T-helper 1 cell treated with Interleukin-12 subunit alpha and Interleukin-12 subunit beta and Interleukin-4 antibody, amounts not matched to agents 30 μg/mL and 1 μg/mL, for 36 hours (primary cell): ENCODE data around the gene SAA1.

Source experiments
- H3K27ac Mint-ChIP-seq: one replicate; pipeline ENCODE4 v1.8.0; 2021; ENCODE audit warnings: mild to moderate bottlenecking, mixed read lengths
- H3K27me3 Mint-ChIP-seq: one replicate; pipeline ENCODE4 v1.8.0; 2021; ENCODE audit warnings: low read depth, mixed read lengths
- H3K36me3 Mint-ChIP-seq: one replicate; pipeline ENCODE4 v1.8.0; 2021; ENCODE audit warnings: low read depth, mixed read lengths
- H3K4me1 Mint-ChIP-seq: one replicate; pipeline ENCODE4 v1.8.0; 2021; ENCODE audit warnings: low read depth, mixed read lengths
- H3K4me3 Mint-ChIP-seq: one replicate; pipeline ENCODE4 v1.8.0; 2021; ENCODE audit warnings: mild to moderate bottlenecking, moderate library complexity, mixed read lengths
- H3K9me3 Mint-ChIP-seq: one replicate; pipeline ENCODE4 v1.8.0; 2021; ENCODE audit warnings: mixed read lengths

The SAA1 gene

DNA sequence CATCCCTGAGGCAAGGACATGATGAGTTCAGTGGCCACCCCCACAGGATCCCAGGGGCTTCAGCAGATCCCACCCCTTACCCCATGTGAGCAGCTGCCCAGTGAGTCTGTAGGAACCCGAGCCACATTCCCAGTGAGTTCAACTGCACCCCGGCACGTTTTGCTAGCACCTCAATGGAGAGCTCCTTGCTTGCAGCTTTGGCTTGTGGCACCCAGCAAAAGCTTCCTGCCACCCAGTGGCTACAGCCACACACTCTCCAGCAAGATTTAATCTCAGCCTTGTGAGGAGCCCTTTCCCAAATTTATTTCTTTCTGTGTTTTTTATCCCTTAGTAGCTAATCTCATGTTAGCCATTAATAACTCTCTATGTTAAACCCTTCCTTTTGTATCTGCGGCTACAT is 4.0 kb downstream of the SAA1 start:
- no peak overlapping the region for H3K4me3 Mint-ChIP-seq
- H3K27me3 Mint-ChIP-seq = no peaks in the 10 kb centered on the region
- H3K4me1 Mint-ChIP-seq = no peaks in the 10 kb centered on the region
- peaks cover under 1% of the 10 kb centered on the region for H3K36me3 Mint-ChIP-seq
- H3K27ac Mint-ChIP-seq = no peak overlapping the region
- H3K9me3 Mint-ChIP-seq = no peaks in the 10 kb centered on the region

DNA sequence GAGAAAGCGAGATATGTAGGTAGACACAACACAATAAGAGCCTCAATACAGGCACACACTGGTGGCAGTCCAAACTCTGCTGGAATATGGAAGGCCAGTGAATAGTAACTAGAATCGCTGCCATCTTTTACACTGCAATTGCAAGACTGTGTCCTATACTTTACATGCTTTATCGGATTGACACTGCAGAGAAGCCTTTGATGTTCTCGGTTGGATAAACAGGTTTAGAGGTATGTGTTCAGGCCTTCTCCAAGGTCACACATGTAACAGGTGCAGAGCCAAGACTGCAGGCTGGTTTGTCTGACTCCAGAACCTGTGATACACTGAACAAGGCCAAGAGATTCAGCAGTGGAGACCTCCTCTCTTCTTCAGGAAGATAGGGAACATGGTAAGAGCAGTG is 5.1 kb downstream of the SAA1 start:
- no peaks in the 10 kb centered on the region for H3K27me3 Mint-ChIP-seq

DNA sequence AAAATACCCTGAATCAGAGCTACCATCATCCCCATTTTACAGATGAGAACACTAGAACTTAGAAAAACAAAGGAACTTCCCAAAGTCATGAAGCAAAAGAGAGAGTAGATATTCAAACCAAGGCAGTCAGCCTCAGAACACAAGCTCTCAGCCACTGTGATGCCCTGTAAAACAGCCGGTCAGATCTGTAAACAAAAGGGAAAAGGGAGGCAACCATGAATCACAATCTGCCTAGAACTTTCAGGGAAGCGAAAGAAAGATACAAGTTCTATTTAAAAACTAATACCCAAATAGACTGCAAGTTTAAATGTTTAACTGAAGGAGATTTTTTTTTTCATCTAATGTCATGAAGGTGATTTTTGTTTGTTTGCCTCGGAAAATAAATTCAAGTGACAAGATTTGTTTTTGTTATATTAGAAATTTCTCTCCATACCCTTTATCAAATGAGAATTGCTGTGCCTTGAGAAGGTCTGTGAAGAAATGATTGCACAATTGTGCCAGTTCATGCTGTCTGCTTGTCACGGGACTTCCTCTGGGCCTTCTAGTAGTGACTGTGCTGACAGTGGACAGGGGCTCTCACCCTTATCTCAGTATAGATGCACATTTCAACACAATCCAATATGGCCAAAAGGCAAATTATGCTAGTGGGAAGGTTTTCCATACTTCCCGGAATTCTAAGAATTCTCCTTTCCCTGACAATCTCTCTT is 11.7 kb downstream of the SAA1 start:
- H3K27ac Mint-ChIP-seq = no peak overlapping the region
- H3K4me1 Mint-ChIP-seq = peaks cover 15% of the 10 kb centered on the region
- no peaks in the 10 kb centered on the region for H3K9me3 Mint-ChIP-seq
- H3K27me3 Mint-ChIP-seq = no peaks in the 10 kb centered on the region
- no peak overlapping the region for H3K4me3 Mint-ChIP-seq
- peaks cover 29% of the 10 kb centered on the region for H3K36me3 Mint-ChIP-seq

More for the DNA sequence above, 5.1 kb downstream of the SAA1 start:
- no peaks in the 10 kb centered on the region for H3K9me3 Mint-ChIP-seq
- peaks cover 4% of the 10 kb centered on the region for H3K36me3 Mint-ChIP-seq
- H3K27ac Mint-ChIP-seq = no peak overlapping the region
- no peak overlapping the region for H3K4me3 Mint-ChIP-seq
- no peaks in the 10 kb centered on the region for H3K4me1 Mint-ChIP-seq

- H3K9me3 Mint-ChIP-seq = no peaks in the 10 kb centered on the region
- H3K36me3 Mint-ChIP-seq = peaks cover 38% of the 10 kb centered on the region
- no peaks in the 10 kb centered on the region for H3K27me3 Mint-ChIP-seq
- peak overlapping the region; percentile 58 for H3K4me3 Mint-ChIP-seq
- peaks cover 15% of the 10 kb centered on the region for H3K4me1 Mint-ChIP-seq
- H3K27ac Mint-ChIP-seq = peak overlapping the region; percentile 74
Measured at GRCh38 chr11:18280438-18281045, 14.5 kb downstream of the SAA1 start.

GRCh38 chr11:18282626-18283025 is 16.6 kb downstream of the SAA1 start:
- peaks cover 53% of the 10 kb centered on the region for H3K36me3 Mint-ChIP-seq
- H3K4me1 Mint-ChIP-seq = peaks cover 15% of the 10 kb centered on the region
- H3K27me3 Mint-ChIP-seq = no peaks in the 10 kb centered on the region
- no peaks in the 10 kb centered on the region for H3K9me3 Mint-ChIP-seq
- H3K27ac Mint-ChIP-seq = no peak overlapping the region
- no peak overlapping the region for H3K4me3 Mint-ChIP-seq

DNA sequence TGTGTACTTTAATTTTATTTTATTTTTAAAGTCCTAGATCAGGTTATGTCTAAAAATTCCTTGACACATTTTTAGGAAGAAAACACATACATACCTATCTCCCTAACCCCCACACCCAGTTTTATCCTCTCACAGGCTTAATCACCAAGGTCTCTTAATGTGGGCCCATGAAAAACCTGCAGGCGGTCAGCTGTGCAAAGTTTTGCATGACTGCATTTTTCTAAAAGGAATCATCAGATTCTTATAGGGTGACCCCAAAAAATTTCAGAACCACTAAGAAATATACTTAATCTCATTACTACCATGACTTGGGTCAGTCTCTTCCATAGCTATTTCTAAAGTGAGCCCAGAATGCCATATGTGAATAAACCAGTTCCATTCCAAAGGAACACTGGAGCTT is 19.8 kb downstream of the SAA1 start:
- no peaks in the 10 kb centered on the region for H3K9me3 Mint-ChIP-seq
- H3K27me3 Mint-ChIP-seq = no peaks in the 10 kb centered on the region
- no peak overlapping the region for H3K4me3 Mint-ChIP-seq
- no peak overlapping the region for H3K27ac Mint-ChIP-seq
- H3K36me3 Mint-ChIP-seq = peaks cover 51% of the 10 kb centered on the region
- H3K4me1 Mint-ChIP-seq = peaks cover 5% of the 10 kb centered on the region

GRCh38 chr11:18288911-18289310 is 22.8 kb downstream of the SAA1 start:
- H3K9me3 Mint-ChIP-seq = no peaks in the 10 kb centered on the region
- H3K4me3 Mint-ChIP-seq = no peak overlapping the region
- no peaks in the 10 kb centered on the region for H3K27me3 Mint-ChIP-seq
- peaks cover 56% of the 10 kb centered on the region for H3K36me3 Mint-ChIP-seq
- H3K4me1 Mint-ChIP-seq = no peaks in the 10 kb centered on the region
- H3K27ac Mint-ChIP-seq = no peak overlapping the region

- H3K27ac Mint-ChIP-seq = no peak overlapping the region
- H3K36me3 Mint-ChIP-seq = peaks cover 61% of the 10 kb centered on the region
- H3K4me3 Mint-ChIP-seq = no peak overlapping the region
- H3K27me3 Mint-ChIP-seq = no peaks in the 10 kb centered on the region
- no peaks in the 10 kb centered on the region for H3K9me3 Mint-ChIP-seq
- peaks cover 11% of the 10 kb centered on the region for H3K4me1 Mint-ChIP-seq
Measured at GRCh38 chr11:18294862-18295261, 28.8 kb downstream of the SAA1 start.

- H3K36me3 Mint-ChIP-seq = peaks cover 58% of the 10 kb centered on the region
- no peaks in the 10 kb centered on the region for H3K27me3 Mint-ChIP-seq
- no peak overlapping the region for H3K4me3 Mint-ChIP-seq
- no peak overlapping the region for H3K27ac Mint-ChIP-seq
- no peaks in the 10 kb centered on the region for H3K9me3 Mint-ChIP-seq
- H3K4me1 Mint-ChIP-seq = peaks cover 11% of the 10 kb centered on the region
Measured at GRCh38 chr11:18295316-18295715, 29.3 kb downstream of the SAA1 start.

GRCh38 chr11:18299721-18300120 is 33.7 kb downstream of the SAA1 start:
- no peaks in the 10 kb centered on the region for H3K9me3 Mint-ChIP-seq
- H3K36me3 Mint-ChIP-seq = peaks cover 43% of the 10 kb centered on the region
- peaks cover 8% of the 10 kb centered on the region for H3K4me1 Mint-ChIP-seq
- no peaks in the 10 kb centered on the region for H3K27me3 Mint-ChIP-seq
- no peak overlapping the region for H3K4me3 Mint-ChIP-seq
- no peak overlapping the region for H3K27ac Mint-ChIP-seq

DNA sequence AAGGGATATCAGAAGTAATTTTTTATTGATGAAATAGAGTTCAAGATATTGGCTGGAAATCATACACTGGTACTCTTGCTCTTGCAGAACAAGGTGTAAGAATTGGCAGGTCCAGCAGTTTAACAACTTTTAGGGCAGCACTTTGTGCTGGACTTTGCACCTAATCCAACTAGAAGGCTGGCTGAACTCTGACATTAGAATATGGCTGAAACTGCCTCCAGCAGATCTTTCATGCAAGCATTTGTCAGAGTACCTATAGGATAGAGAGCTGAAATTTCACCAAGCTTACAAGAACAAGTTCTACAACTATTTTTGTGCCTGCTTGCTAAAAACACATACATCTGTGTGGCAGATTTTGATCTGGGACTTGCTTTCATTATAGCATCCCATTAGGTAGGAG is 38.7 kb downstream of the SAA1 start:
- Mint-ChIP-seq H3K9me3 (no peaks in the 10 kb centered on the region), H3K27ac (no peak overlapping the region), H3K36me3 (peaks cover 29% of the 10 kb centered on the region), H3K4me1 (peaks cover 2% of the 10 kb centered on the region), H3K4me3 (no peak overlapping the region), H3K27me3 (no peaks in the 10 kb centered on the region)

DNA sequence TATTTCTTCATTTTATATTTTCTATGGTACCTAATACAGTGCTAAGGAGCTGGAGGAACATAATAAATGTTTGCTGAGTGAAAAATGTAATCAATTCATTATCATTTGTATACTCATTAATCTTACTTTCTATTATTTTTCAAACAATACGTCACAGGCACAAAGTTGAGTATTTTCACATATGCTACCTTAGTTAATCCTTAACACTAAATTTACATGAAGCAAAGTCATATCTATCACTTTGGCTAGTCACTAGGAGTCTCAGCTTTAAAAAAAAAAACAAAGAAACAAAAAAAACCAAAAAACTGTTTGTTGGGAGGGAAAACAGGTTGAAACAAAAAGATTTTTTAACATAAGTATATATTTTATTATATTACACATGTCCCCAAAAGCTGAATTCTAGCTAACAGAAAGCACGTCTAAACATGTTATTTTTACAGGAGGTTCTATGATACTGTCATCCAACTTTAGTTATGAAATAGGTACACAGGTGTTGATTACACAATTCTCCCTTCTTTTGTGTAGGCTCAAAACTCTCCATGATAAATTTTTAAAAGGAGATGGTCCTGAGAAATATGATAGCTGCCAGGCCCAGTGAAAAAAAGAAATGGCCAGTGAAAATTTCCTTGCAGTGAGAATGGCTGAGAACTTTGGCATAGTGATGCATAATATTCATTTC is 41.5 kb downstream of the SAA1 start:
- Mint-ChIP-seq H3K27me3 (no peaks in the 10 kb centered on the region), H3K27ac (no peak overlapping the region), H3K36me3 (peaks cover 31% of the 10 kb centered on the region), H3K4me3 (no peak overlapping the region), H3K9me3 (no peaks in the 10 kb centered on the region), H3K4me1 (no peaks in the 10 kb centered on the region)

- H3K27ac Mint-ChIP-seq = no peak overlapping the region
Measured at GRCh38 chr11:18308242-18308641, 42.2 kb downstream of the SAA1 start.

DNA sequence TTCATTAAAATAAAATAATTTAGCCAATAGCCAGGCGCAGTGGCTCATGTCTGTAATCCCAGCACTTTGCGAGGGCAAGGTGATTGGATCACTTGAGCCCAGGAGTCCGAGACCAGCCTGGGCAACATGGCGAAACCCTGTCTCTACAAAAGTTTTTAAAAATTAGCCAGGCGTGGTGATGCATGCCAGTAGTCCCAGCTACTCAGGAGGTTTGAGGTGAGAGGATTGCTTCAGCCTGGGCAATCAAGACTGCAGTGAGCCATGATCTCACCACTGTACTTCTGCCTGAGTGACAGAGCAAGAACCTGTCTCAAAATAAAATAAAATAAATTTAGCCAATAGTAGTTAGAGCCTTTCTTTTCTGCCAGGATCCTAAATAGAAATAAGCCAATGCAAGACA is 43.6 kb downstream of the SAA1 start:
- Mint-ChIP-seq H3K27ac (no peak overlapping the region), H3K36me3 (peaks cover 31% of the 10 kb centered on the region), H3K4me1 (no peaks in the 10 kb centered on the region), H3K4me3 (no peak overlapping the region), H3K9me3 (no peaks in the 10 kb centered on the region), H3K27me3 (no peaks in the 10 kb centered on the region)

More at GRCh38 chr11:18308242-18308641, 42.2 kb downstream of the SAA1 start:
- H3K9me3 Mint-ChIP-seq = no peaks in the 10 kb centered on the region
- H3K4me1 Mint-ChIP-seq = no peaks in the 10 kb centered on the region
- peaks cover 31% of the 10 kb centered on the region for H3K36me3 Mint-ChIP-seq
- no peak overlapping the region for H3K4me3 Mint-ChIP-seq
- no peaks in the 10 kb centered on the region for H3K27me3 Mint-ChIP-seq

GRCh38 chr11:18310800-18311340 is 44.8 kb downstream of the SAA1 start:
- Mint-ChIP-seq H3K9me3 (no peaks in the 10 kb centered on the region), H3K4me3 (no peak overlapping the region), H3K4me1 (peaks cover 2% of the 10 kb centered on the region), H3K36me3 (peaks cover 32% of the 10 kb centered on the region), H3K27me3 (no peaks in the 10 kb centered on the region), H3K27ac (no peak overlapping the region)
